Lung (tissue), 12 donors: ENCODE data around the gene SCEL. TPM values are rescaled to one million over a fixed set of nuclear protein-coding genes. Genes with fewer than 3 reads are reported as not detected.

Experiments used
- ATAC-seq: fragments of 200-7000 bp; cut with Tn5 transposase; one replicate; pipeline ENCODE4 v1.9.1; 2020; ENCODE audit warnings: moderate number of reproducible peaks; ENCODE audit not compliant: insufficient read depth, low FRiP score
- DNase-seq, 3 donors: peaks; one replicate each; pipeline ENCODE4 v3.0.0-alpha.2; 2013 to 2017
- H3K27ac ChIP-seq, 2 donors: one replicate each; pipeline ENCODE4 v1.5.1; 2013; ENCODE audit warnings: mild to moderate bottlenecking in 2 of 2, moderate library complexity in 2 of 2, control low read depth in 1 of 2, inconsistent platforms in 1 of 2, low read depth in 1 of 2, low read length in 1 of 2
- H3K27me3 ChIP-seq, 3 donors: one replicate each; pipeline ENCODE4 v1.5.1; 2013; ENCODE audit warnings: low read length in 2 of 3; ENCODE audit not compliant: control insufficient read depth in 3 of 3, insufficient read depth in 3 of 3
- H3K36me3 ChIP-seq, 4 donors: one replicate each; pipeline ENCODE4 v1.5.1; 2013; ENCODE audit warnings: low read length in 4 of 4, mild to moderate bottlenecking in 1 of 4, moderate library complexity in 1 of 4; ENCODE audit not compliant: control insufficient read depth in 4 of 4, insufficient read depth in 4 of 4
- H3K4me1 ChIP-seq, 5 donors: one replicate each; pipeline ENCODE4 v1.5.1; 2013; ENCODE audit warnings: low read length in 5 of 5, mild to moderate bottlenecking in 2 of 5, moderate library complexity in 1 of 5; ENCODE audit not compliant: control insufficient read depth in 5 of 5, insufficient read depth in 5 of 5
- H3K4me3 ChIP-seq: one replicate; pipeline ENCODE4 v1.5.1; 2013; ENCODE audit warnings: mild to moderate bottlenecking, control low read depth, moderate library complexity
- H3K9ac ChIP-seq, 2 donors: one replicate each; pipeline ENCODE4 v1.5.1; 2013; ENCODE audit warnings: low read length in 2 of 2, control low read depth in 1 of 2; ENCODE audit not compliant: insufficient read depth in 1 of 2
- H3K9me3 ChIP-seq, 4 donors: one replicate each; pipeline ENCODE4 v1.5.1; 2013; ENCODE audit warnings: low read length in 3 of 4, mild to moderate bottlenecking in 1 of 4, moderate library complexity in 1 of 4; ENCODE audit not compliant: control insufficient read depth in 4 of 4, insufficient read depth in 3 of 4
- WGBS, 2 donors: extraction: QIAGEN DNeasy Blood & Tissue Kit; methylation state at CpG; one replicate each; pipeline ENCODE4 v1.1.7; 2013; 5-methylcytosine and 5-hydroxymethylcytosine counted together
- polyA plus RNA-seq, 2 donors: library from polyadenylated mRNA; stranded (reverse); fragments of 200-250 nt; gene quantifications; one replicate each; pipeline ENCODE4 v1.2.1, GENCODE V29; 2013
- total RNA-seq, 2 donors: library from RNA; depleted of rRNA in 1 of 2; stranded (reverse); fragments of >200 nt in 1 of 2; gene quantifications; one replicate each; pipeline ENCODE4 v1.2.1, GENCODE V29; 2014 to 2021
- TF ChIP-seq, protein P1 (sequence below): IDR thresholded peaks from 2 replicates; pipeline ENCODE4 v1.5.1; 2012; ENCODE audit warnings: mild to moderate bottlenecking; ENCODE audit errors: control extremely low read depth, extremely low read depth
- donor health status: control.
- donor health status: control.
- donor health status: Bipolar disorder and iron deficiency.
- donor health status: healthy.
- donor health status: DM: yes; HTN: yes; CAD: no.

The SCEL gene
- total and polyA plus RNA-seq, 4 donors: 6.0 to 62.1 (median 24.7) TPM

DNA sequence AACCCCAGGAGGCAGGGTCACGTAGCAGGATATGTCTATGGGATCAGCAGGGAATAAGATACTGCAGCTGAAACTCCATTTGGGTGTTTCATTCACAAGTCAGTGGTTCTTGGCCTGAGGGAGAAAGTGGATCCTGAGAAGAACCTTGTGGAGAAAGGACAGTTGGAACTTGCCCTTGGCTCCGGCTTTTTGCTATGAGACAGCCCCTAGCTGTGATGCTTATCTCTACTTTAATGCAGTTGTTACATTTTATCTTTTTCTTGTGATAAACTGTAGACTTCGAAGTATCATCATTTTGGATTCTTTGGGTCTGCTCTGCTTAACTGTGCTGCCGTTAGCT, 6.0 kb upstream of the SCEL start:
- H3K4me3 ChIP-seq: no peak overlapping the region
- no peaks in the 10 kb centered on the region for H3K27me3 ChIP-seq
- no peaks in the 10 kb centered on the region for H3K4me1 ChIP-seq
- 84 to 94% methylated on average over 4 of the region's 4 CpGs for WGBS, 2 donors
- no peak for DNase-seq
- ATAC-seq: no peak
- no peak overlapping the region for H3K27ac ChIP-seq
- H3K9me3 ChIP-seq: no peaks in the 10 kb centered on the region
- no peak overlapping the region for H3K9ac ChIP-seq
- H3K36me3 ChIP-seq: no peaks in the 10 kb centered on the region
- TF ChIP-seq, protein P1, sequence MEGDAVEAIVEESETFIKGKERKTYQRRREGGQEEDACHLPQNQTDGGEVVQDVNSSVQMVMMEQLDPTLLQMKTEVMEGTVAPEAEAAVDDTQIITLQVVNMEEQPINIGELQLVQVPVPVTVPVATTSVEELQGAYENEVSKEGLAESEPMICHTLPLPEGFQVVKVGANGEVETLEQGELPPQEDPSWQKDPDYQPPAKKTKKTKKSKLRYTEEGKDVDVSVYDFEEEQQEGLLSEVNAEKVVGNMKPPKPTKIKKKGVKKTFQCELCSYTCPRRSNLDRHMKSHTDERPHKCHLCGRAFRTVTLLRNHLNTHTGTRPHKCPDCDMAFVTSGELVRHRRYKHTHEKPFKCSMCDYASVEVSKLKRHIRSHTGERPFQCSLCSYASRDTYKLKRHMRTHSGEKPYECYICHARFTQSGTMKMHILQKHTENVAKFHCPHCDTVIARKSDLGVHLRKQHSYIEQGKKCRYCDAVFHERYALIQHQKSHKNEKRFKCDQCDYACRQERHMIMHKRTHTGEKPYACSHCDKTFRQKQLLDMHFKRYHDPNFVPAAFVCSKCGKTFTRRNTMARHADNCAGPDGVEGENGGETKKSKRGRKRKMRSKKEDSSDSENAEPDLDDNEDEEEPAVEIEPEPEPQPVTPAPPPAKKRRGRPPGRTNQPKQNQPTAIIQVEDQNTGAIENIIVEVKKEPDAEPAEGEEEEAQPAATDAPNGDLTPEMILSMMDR: no peak

DNA sequence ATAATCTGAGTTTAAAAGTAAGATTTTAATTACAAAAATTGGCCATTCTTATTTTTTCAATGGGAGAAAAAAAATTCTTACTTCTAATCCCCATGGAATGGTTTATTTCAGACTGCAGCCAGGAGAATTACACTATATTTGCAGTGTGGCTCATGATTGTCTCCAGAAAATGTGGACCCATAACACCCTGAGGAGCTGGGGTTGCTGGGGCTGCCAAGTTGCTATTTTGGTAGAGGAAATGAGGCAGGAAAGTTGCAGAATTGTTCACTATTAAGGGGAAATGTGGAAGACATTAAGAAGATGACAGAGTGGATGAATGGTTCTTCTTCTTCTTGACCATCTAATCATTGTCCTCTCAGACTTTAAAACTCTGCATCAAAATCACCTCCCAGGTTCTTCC, 4.6 kb upstream of the SCEL start:
- Histone ChIP-seq H3K9me3 (no peaks in the 10 kb centered on the region), H3K4me1 (no peaks in the 10 kb centered on the region), H3K27ac (no peak overlapping the region), H3K36me3 (no peaks in the 10 kb centered on the region), H3K4me3 (no peak overlapping the region), H3K9ac (no peak overlapping the region), H3K27me3 (no peaks in the 10 kb centered on the region)
- DNase-seq (no peak), ATAC-seq (no peak)
- TF ChIP-seq, protein P1: no peak

DNA sequence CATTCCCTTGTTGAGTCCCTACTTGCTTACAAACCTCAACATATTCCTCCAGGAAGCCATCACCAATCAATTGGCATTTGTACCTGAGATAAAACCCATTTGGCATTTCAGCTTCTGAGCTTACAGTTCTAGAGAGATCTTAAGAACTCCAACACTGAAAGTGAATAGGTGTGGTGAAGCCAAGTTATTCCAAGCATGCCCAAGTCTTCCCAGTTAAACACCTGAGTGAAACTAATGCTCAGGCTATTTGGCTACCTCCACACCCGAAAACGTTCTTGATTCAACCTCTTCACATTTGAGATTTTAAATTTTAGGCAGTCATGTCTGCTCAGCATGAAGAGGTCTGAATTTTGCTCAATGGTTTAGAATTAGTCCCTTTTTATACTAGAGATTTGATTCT, 2.5 kb upstream of the SCEL start:
- Histone ChIP-seq H3K27me3 (no peaks in the 10 kb centered on the region), H3K36me3 (no peaks in the 10 kb centered on the region), H3K9ac (no peak overlapping the region), H3K4me3 (no peak overlapping the region), H3K4me1 (no peaks in the 10 kb centered on the region), H3K9me3 (no peaks in the 10 kb centered on the region), H3K27ac (no peak overlapping the region)
- WGBS, 2 donors: 61 to 76% methylated on average over 2 of the region's 2 CpGs
- DNase-seq (no peak), ATAC-seq (peak; percentile 28)
- TF ChIP-seq, protein P1: no peak
